ENCODE results near the gene VIT. TPM values are rescaled to one million over a fixed set of nuclear protein-coding genes. Genes with fewer than 3 reads are reported as not detected.

The VIT gene
- total RNA-seq, 1 donor = under 0.01 TPM

DNA sequence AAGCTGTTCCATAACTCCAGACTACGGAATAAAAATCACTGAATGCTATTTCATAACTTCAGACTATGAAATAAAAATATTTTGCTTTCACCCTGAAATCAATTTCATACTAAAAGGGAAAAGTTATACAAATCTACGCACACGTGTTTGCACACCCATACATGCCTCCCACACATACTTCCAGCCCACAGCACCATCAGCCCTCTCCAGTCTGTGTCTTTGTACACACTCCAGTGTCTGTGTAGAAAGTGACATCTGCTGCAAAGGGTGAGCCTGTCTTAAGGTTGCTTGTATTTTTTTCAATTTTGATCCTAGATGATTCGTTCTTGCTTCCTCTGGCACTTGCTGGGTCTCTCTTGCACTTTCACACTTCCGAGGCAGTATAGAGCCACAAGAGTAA lies 53.6 kb downstream of the VIT start:
- DNase-seq (ENCODE audit: low read depth) = no peak
- H3K4me3 ChIP-seq (ENCODE audit: low read depth, low read length) = no peak overlapping the region
- no peak for TF ChIP-seq CTCF (IDR thresholded peaks at IDR 0.05; ENCODE audit: insufficient read depth, low read depth, low read length)

- no peak for DNase-seq (ENCODE audit: low read depth)
- no peak overlapping the region for H3K4me3 ChIP-seq (ENCODE audit: low read depth, low read length)
- no peak for TF ChIP-seq CTCF (IDR thresholded peaks at IDR 0.05; ENCODE audit: insufficient read depth, low read depth, low read length)
Observed at GRCh38 chr2:36753706-36754221, 57.3 kb downstream of the VIT start.

GRCh38 chr2:36754578-36754977 lies 58.1 kb downstream of the VIT start:
- TF ChIP-seq CTCF (IDR thresholded peaks at IDR 0.05; ENCODE audit: insufficient read depth, low read depth, low read length) = no peak
- DNase-seq (ENCODE audit: low read depth) = no peak
- H3K4me3 ChIP-seq (ENCODE audit: low read depth, low read length) = no peak overlapping the region

DNA sequence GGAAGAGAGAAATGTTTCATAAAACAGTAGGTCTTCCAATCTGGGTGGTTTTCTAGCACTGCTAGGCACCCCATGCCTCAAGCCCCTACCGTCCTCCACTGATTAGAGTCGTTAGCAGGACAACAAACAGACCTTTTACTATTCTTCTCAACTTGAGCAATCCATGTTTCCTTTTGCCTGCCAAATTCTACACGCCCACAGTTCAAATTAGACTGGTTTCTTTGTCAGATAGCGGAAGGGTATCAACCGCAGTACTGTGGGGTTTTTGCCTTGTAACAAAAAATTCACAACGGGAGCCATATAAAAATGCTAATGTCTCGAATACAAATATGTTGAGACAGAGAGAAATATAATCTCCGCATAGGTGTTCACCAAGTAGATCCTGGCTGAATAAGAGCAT lies 59.9 kb downstream of the VIT start:
- no peak for DNase-seq (ENCODE audit: low read depth)
- no peak for TF ChIP-seq CTCF (IDR thresholded peaks at IDR 0.05; ENCODE audit: insufficient read depth, low read depth, low read length)
- no peak overlapping the region for H3K4me3 ChIP-seq (ENCODE audit: low read depth, low read length)

- no peak for TF ChIP-seq CTCF (IDR thresholded peaks at IDR 0.05; ENCODE audit: insufficient read depth, low read depth, low read length)
- no peak overlapping the region for H3K4me3 ChIP-seq (ENCODE audit: low read depth, low read length)
- DNase-seq (ENCODE audit: low read depth) = no peak
Observed at GRCh38 chr2:36762764-36763490, 66.4 kb downstream of the VIT start.

DNA sequence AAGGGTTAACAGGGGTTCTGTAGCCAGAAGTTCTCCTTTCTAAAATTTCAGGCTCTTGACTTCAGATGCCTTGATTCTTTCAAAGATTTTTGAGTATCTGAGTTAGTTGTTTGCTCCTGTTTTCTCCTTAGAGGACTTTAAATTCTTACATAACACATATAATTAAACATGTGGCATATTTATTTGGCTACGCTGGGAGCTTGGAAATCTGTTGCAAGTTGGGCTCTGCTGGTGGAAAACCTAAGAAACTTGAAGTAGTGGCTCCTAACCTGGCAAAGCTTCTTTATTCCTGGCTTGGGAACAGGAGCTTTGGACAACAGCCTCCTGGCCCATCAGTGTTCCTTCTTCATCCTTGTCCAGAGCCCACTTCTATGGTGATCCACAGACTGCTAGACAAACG lies 72.6 kb downstream of the VIT start:
- H3K4me3 ChIP-seq (ENCODE audit: low read depth, low read length) = no peak overlapping the region
- DNase-seq (ENCODE audit: low read depth) = peak; percentile 12
- no peak for TF ChIP-seq CTCF (IDR thresholded peaks at IDR 0.05; ENCODE audit: insufficient read depth, low read depth, low read length)
